Nephron progenitor cell (in vitro differentiated cells): Measurements from ENCODE around the gene DARS1.

ENCODE experiments used
- DNase-seq: peaks from one replicate; pipeline ENCODE4 v3.0.0; 2021
- H3K27ac Mint-ChIP-seq: 2 replicates; pipeline ENCODE4 v1.8.0; 2021; ENCODE audit warnings: mild to moderate bottlenecking, moderate library complexity, mixed read lengths
- H3K27me3 Mint-ChIP-seq: 2 replicates; pipeline ENCODE4 v1.8.0; 2021; ENCODE audit warnings: mild to moderate bottlenecking, low read depth, mixed read lengths; ENCODE audit not compliant: poor library complexity
- H3K36me3 Mint-ChIP-seq: 2 replicates; pipeline ENCODE4 v1.8.0; 2021; ENCODE audit warnings: low read depth, mixed read lengths
- H3K4me1 Mint-ChIP-seq: 2 replicates; pipeline ENCODE4 v1.8.0; 2021; ENCODE audit warnings: mixed read lengths
- H3K4me3 Mint-ChIP-seq: 2 replicates; pipeline ENCODE4 v1.8.0; 2021; ENCODE audit warnings: mild to moderate bottlenecking, moderate library complexity, mixed read lengths
- H3K9me3 Mint-ChIP-seq: 2 replicates; pipeline ENCODE4 v1.8.0; 2021; ENCODE audit warnings: mild to moderate bottlenecking, moderate library complexity, mixed read lengths
- CTCF ChIP-seq: fragments of 200-600 bp; sonication (generic); IDR thresholded peaks from 2 replicates; pipeline ENCODE4 v1.5.0; 2021; ENCODE audit warnings: antibody characterized with exemption

DARS1 gene

GRCh38 chr2:136008205-136008865 lies 22.9 kb upstream of the DARS1 start:
- Mint-ChIP-seq H3K9me3 (peaks cover 6% of the 10 kb centered on the region), H3K4me1 (peaks cover 45% of the 10 kb centered on the region), H3K36me3 (peaks cover 16% of the 10 kb centered on the region), H3K4me3 (no peak overlapping the region), H3K27me3 (peaks cover 6% of the 10 kb centered on the region), H3K27ac (no peak overlapping the region)
- TF ChIP-seq CTCF: no peak
- no peak for DNase-seq

GRCh38 chr2:136006658-136007057 lies 21.2 kb upstream of the DARS1 start:
- Mint-ChIP-seq H3K4me1 (peaks cover 43% of the 10 kb centered on the region), H3K36me3 (peaks cover 16% of the 10 kb centered on the region), H3K4me3 (no peak overlapping the region), H3K9me3 (peaks cover 6% of the 10 kb centered on the region), H3K27me3 (peaks cover 6% of the 10 kb centered on the region), H3K27ac (no peak overlapping the region)
- TF ChIP-seq CTCF: no peak
- DNase-seq: no peak

GRCh38 chr2:136005462-136006196 lies 20.2 kb upstream of the DARS1 start:
- DNase-seq: no peak
- Mint-ChIP-seq H3K9me3 (peaks cover 6% of the 10 kb centered on the region), H3K27me3 (peaks cover 6% of the 10 kb centered on the region), H3K36me3 (peaks cover 16% of the 10 kb centered on the region), H3K4me1 (peaks cover 48% of the 10 kb centered on the region), H3K4me3 (no peak overlapping the region), H3K27ac (peak overlapping the region; percentile 77)
- TF ChIP-seq CTCF: no peak

GRCh38 chr2:136004965-136005364 lies 19.5 kb upstream of the DARS1 start:
- Mint-ChIP-seq H3K27ac (no peak overlapping the region), H3K36me3 (peaks cover 16% of the 10 kb centered on the region), H3K27me3 (peaks cover 6% of the 10 kb centered on the region), H3K4me3 (no peak overlapping the region), H3K4me1 (peaks cover 54% of the 10 kb centered on the region), H3K9me3 (peaks cover 6% of the 10 kb centered on the region)
- no peak for TF ChIP-seq CTCF
- no peak for DNase-seq

GRCh38 chr2:136001131-136001530 lies 15.7 kb upstream of the DARS1 start:
- no peak for DNase-seq
- TF ChIP-seq CTCF: no peak
- H3K4me1 Mint-ChIP-seq: peaks cover 64% of the 10 kb centered on the region
- no peak overlapping the region for H3K4me3 Mint-ChIP-seq
- peak overlapping the region; percentile 58 for H3K27ac Mint-ChIP-seq
- H3K9me3 Mint-ChIP-seq: peaks cover 6% of the 10 kb centered on the region
- peaks cover 6% of the 10 kb centered on the region for H3K27me3 Mint-ChIP-seq
- H3K36me3 Mint-ChIP-seq: peaks cover 16% of the 10 kb centered on the region
